B cell (primary cell): Measurements from ENCODE around the gene EPB41L5. TPM values are rescaled to one million over a fixed set of nuclear protein-coding genes. Genes with fewer than 3 reads are reported as not detected.

Experiments used
- ATAC-seq: fragments of 200-7000 bp; cut with Tn5 transposase; one replicate; pipeline ENCODE4 v1.10.0; 2021; ENCODE audit warnings: low read depth, mild to moderate bottlenecking, moderate number of reproducible peaks, moderate library complexity
- CTCF ChIA-PET: fragments of 350-600 bp; sonication (Branson Sonifier 250); formaldehyde crosslinking; loops from one replicate; lab custom pipeline; 2021; ENCODE audit warnings: antibody characterized with exemption, inconsistent platforms; lab: Charles Lee
- POLR2A ChIA-PET: fragments of 350-600 bp; sonication (Branson Sonifier 250); formaldehyde crosslinking; loops from one replicate; lab custom pipeline; 2021; ENCODE audit warnings: antibody characterized with exemption; lab: Charles Lee
- DNase-seq: peaks from one replicate; pipeline ENCODE4 v3.0.0; 2013
- H2AFZ ChIP-seq: 2 replicates; pipeline ENCODE4 v1.6.1; 2012; ENCODE audit warnings: mild to moderate bottlenecking, low read depth, low read length; ENCODE audit not compliant: insufficient read depth, poor library complexity, severe bottlenecking
- H3K27ac ChIP-seq, 2 donors: 1 replicate in 1 of 2; 2 replicates in 1 of 2; pipeline ENCODE4 v1.5.1; 2012 to 2013; ENCODE audit warnings: low read length in 2 of 2, mild to moderate bottlenecking in 2 of 2, moderate library complexity in 1 of 2
- H3K27me3 ChIP-seq, 4 experiments: fragments of 200-600 bp in 1 of 4; sonication (generic) in 1 of 4; replicated peaks in 1 of 4; 1 replicate in 2 of 4; 2 replicates in 2 of 4; pipeline versions ENCODE4 v1.6.1 to v1.7.0; 2013 to 2016; ENCODE audit warnings: low read length in 3 of 4, mild to moderate bottlenecking in 2 of 4, mixed read lengths in 1 of 4, moderate library complexity in 1 of 4; ENCODE audit not compliant: insufficient read depth in 4 of 4, control insufficient read depth in 3 of 4; ENCODE audit errors: control extremely low read depth in 1 of 4
- H3K36me3 ChIP-seq, 2 experiments: replicated peaks in 1 of 2; 1 replicate in 1 of 2; 2 replicates in 1 of 2; pipeline versions ENCODE4 v1.6.1 to v1.7.1; 2013; ENCODE audit warnings: low read length in 1 of 2; ENCODE audit not compliant: insufficient read depth in 2 of 2, control insufficient read depth in 1 of 2; ENCODE audit errors: control extremely low read depth in 1 of 2, extremely low read depth in 1 of 2
- H3K4me1 ChIP-seq, 2 donors: fragments of 200-600 bp in 1 of 2; sonication (generic) in 1 of 2; 1 replicate in 1 of 2; 2 replicates in 1 of 2; pipeline versions ENCODE4 v1.5.1 to v1.6.1; 2013 to 2017; ENCODE audit warnings: low read length in 2 of 2; ENCODE audit not compliant: control insufficient read depth in 2 of 2, insufficient read depth in 2 of 2
- H3K4me2 ChIP-seq: replicated peaks from 2 replicates; pipeline ENCODE3; 2012; ENCODE audit warnings: mild to moderate bottlenecking, low read depth, low read length; ENCODE audit not compliant: poor library complexity, severe bottlenecking
- H3K4me3 ChIP-seq, 5 experiments: fragments of 200-600 bp in 1 of 5; sonication (generic) in 1 of 5; 1 replicate in 3 of 5; 2 replicates in 2 of 5; pipeline versions ENCODE4 v1.5.1 to v1.7.0; 2011 to 2016; ENCODE audit warnings: low read length in 4 of 5, mild to moderate bottlenecking in 4 of 5, low read depth in 2 of 5, control low read depth in 1 of 5, moderate library complexity in 1 of 5; ENCODE audit not compliant: insufficient read depth in 1 of 5; ENCODE audit errors: control extremely low read depth in 1 of 5, extremely low read depth in 1 of 5
- H3K79me2 ChIP-seq: fragments of 200-600 bp; sonication (generic); one replicate; pipeline ENCODE4 v1.6.0; 2016; ENCODE audit warnings: low read length; ENCODE audit not compliant: control insufficient read depth, insufficient read depth
- H3K9ac ChIP-seq: fragments of 200-600 bp; sonication (generic); 2 replicates; pipeline ENCODE4 v1.6.1; 2017; ENCODE audit warnings: mild to moderate bottlenecking, low read length, moderate library complexity
- H3K9me3 ChIP-seq, 3 donors: one replicate each; pipeline versions ENCODE4 v1.6.1 to v1.7.1; 2013; ENCODE audit warnings: low read length in 2 of 3; ENCODE audit not compliant: control insufficient read depth in 2 of 3, insufficient read depth in 1 of 3; ENCODE audit errors: control extremely low read depth in 1 of 3
- H4K20me1 ChIP-seq: 2 replicates; pipeline ENCODE4 v1.6.0; 2012; ENCODE audit warnings: mild to moderate bottlenecking, low read length; ENCODE audit not compliant: insufficient read depth, control insufficient read depth, poor library complexity, severe bottlenecking
- H3K27ac Mint-ChIP-seq: one replicate; pipeline ENCODE4 v1.8.0; 2021; ENCODE audit warnings: mixed read lengths
- H3K27me3 Mint-ChIP-seq: one replicate; pipeline ENCODE4 v1.8.0; 2021; ENCODE audit warnings: mixed read lengths
- H3K4me1 Mint-ChIP-seq: one replicate; pipeline ENCODE4 v1.8.0; 2021; ENCODE audit warnings: mixed read lengths
- H3K4me3 Mint-ChIP-seq: one replicate; pipeline ENCODE4 v1.8.0; 2021; ENCODE audit warnings: mixed read lengths
- H3K9me3 Mint-ChIP-seq: one replicate; pipeline ENCODE4 v1.8.0; 2022; ENCODE audit warnings: mixed read lengths; ENCODE audit not compliant: insufficient read depth
- EZH2 ChIP-seq: IDR thresholded peaks from 2 replicates; pipeline ENCODE4 v1.6.1; 2012; ENCODE audit warnings: borderline replicate concordance, low read depth, mild to moderate bottlenecking, moderate library complexity, low read length; ENCODE audit not compliant: insufficient read depth, poor library complexity, severe bottlenecking
- WGBS: methylation state at CpG from one replicate; pipeline ENCODE4 v1.1.5; 2013; ENCODE audit warnings: missing lambda C conversion rate; ENCODE audit not compliant: insufficient coverage; 5-methylcytosine and 5-hydroxymethylcytosine counted together
- intact Hi-C: fragments of 100-400 bp; cut with micrococcal nuclease; formaldehyde crosslinking; loops from one replicate; pipeline ENCODE4 v1.10.0; 2022
- polyA plus RNA-seq: library from polyadenylated mRNA; depleted of rRNA; stranded (reverse); fragments of >200 nt; gene quantifications from 2 replicates; pipeline ENCODE4 v1.2.3, GENCODE V29; 2012
- total RNA-seq, 2 donors: library from RNA; stranded (reverse); fragments of 120-200 nt in 1 of 2; gene quantifications; 1 replicate in 1 of 2; 2 replicates in 1 of 2; pipeline versions ENCODE4 v1.2.3 to v1.2.4, GENCODE V29; 2013 to 2022
- TF ChIP-seq, protein P1 (sequence below): fragments of 200-600 bp; IDR thresholded peaks from one replicate; pipeline ENCODE4 v1.8.0; 2022; ENCODE audit warnings: antibody characterized with exemption, mild to moderate bottlenecking

Gene EPB41L5
- total and polyA plus RNA-seq, 2 donors (not counting 1 experiment from before 2014, with no cell fraction given), result 3.9 to 14.0 TPM

DNA sequence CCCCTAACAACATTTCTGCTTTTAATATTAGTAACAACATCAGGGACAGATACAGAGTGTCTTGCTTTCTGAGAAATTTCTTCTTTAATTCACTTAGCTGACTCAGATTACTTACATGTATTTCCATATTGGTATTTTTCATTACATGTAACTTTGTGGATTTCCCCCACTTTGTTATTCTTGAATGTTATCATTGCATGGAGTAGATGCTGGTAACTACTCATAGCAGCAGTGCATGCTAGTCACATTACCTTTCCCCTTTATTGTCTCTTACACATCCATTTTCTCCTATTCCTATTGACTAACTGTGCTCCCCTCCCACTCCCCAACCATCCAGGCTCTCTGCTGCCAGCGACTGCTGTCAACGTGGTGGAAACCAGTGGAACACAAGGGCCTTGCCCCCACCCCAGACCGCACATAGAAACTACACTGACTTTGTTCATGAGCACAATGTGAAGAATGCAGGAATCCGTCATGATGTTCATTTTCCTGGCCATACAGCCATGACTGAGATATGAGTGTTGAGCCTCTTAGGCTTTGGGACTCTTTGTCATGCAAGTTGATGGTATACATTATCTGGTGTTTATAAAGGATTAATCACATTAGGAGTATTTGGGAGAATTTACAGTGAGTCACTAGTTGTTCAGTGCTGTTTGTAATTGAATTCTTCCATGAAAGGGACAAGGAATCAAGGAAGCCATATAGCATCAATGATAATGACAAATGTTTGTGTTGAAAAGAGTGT, 91.0 kb downstream of the EPB41L5 start:
- POLR2A ChIA-PET, result no interaction called here
- H3K36me3 ChIP-seq, result peaks cover 0 to 10% of the 10 kb centered on the region in 2 experiments
- Mint-ChIP-seq H3K27me3 (no peaks in the 10 kb centered on the region), H3K9me3 (no peaks in the 10 kb centered on the region), H3K27ac (no peak overlapping the region), H3K4me3 (no peak overlapping the region), H3K4me1 (peaks cover 3% of the 10 kb centered on the region)
- H3K9ac ChIP-seq, result no peak overlapping the region
- TF ChIP-seq, protein P1, sequence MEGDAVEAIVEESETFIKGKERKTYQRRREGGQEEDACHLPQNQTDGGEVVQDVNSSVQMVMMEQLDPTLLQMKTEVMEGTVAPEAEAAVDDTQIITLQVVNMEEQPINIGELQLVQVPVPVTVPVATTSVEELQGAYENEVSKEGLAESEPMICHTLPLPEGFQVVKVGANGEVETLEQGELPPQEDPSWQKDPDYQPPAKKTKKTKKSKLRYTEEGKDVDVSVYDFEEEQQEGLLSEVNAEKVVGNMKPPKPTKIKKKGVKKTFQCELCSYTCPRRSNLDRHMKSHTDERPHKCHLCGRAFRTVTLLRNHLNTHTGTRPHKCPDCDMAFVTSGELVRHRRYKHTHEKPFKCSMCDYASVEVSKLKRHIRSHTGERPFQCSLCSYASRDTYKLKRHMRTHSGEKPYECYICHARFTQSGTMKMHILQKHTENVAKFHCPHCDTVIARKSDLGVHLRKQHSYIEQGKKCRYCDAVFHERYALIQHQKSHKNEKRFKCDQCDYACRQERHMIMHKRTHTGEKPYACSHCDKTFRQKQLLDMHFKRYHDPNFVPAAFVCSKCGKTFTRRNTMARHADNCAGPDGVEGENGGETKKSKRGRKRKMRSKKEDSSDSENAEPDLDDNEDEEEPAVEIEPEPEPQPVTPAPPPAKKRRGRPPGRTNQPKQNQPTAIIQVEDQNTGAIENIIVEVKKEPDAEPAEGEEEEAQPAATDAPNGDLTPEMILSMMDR, result no peak
- ATAC-seq (no peak), DNase-seq (no peak)
- 93% methylated on average over 3 of the region's 4 CpGs for WGBS
- intact Hi-C loops, result no loop called here
- CTCF ChIA-PET, result interaction anchor here (0.6 kb wide), 1 partner anchor 346 kb away, joined by 4 read pairs; no protein-coding TSS in a partner anchor
- no peaks in the 10 kb centered on the region for H3K79me2 ChIP-seq
- H3K4me3 ChIP-seq, result no peak overlapping the region
- H3K4me1 ChIP-seq, result peaks cover 3% of the 10 kb centered on the region in 2 donors
- no peak overlapping the region for H3K4me2 ChIP-seq
- no peaks in the 10 kb centered on the region for H3K9me3 ChIP-seq
- H3K27ac ChIP-seq, result no peak overlapping the region
- no peaks in the 10 kb centered on the region for H3K27me3 ChIP-seq
- no peak overlapping the region for H2AFZ ChIP-seq
- H4K20me1 ChIP-seq, result no peaks in the 10 kb centered on the region

- Histone ChIP-seq H3K79me2 (no peaks in the 10 kb centered on the region), H3K27ac (no peak overlapping the region), H3K36me3 (peaks cover 0 to 10% of the 10 kb centered on the region in 2 experiments), H3K4me1 (peaks cover 12% of the 10 kb centered on the region in 2 donors), H4K20me1 (no peaks in the 10 kb centered on the region), H3K9ac (no peak overlapping the region), H3K27me3 (no peaks in the 10 kb centered on the region), H3K4me2 (no peak overlapping the region), H2AFZ (no peak overlapping the region), H3K4me3 (no peak overlapping the region), H3K9me3 (no peaks in the 10 kb centered on the region)
- peaks cover 2% of the 10 kb centered on the region for H3K9me3 Mint-ChIP-seq
- WGBS, result no CpG with 5 or more reads among the region's 1 CpG
- no peak for ATAC-seq
- H3K27me3 Mint-ChIP-seq, result no peaks in the 10 kb centered on the region
- intact Hi-C loops, result loop anchor here (5.0 kb wide), 1 partner anchor 347 kb away; the partner anchor contains the start of gene PTPN4
- no peak for DNase-seq
- CTCF ChIA-PET, result interaction anchor here (2.2 kb wide), 1 partner anchor 208 kb away, joined by 9 read pairs; no protein-coding TSS in a partner anchor
- H3K27ac Mint-ChIP-seq, result no peak overlapping the region
- POLR2A ChIA-PET, result no interaction called here
- TF ChIP-seq, protein P1, result no peak
- no peak for TF ChIP-seq EZH2
- H3K4me1 Mint-ChIP-seq, result peaks cover 12% of the 10 kb centered on the region
- H3K4me3 Mint-ChIP-seq, result no peak overlapping the region
Measured at GRCh38 chr2:120104772-120105171, 91.9 kb downstream of the EPB41L5 start.
